MM.1S (cell line): ENCODE data around the gene SLC12A6.
A peak's percentile ranks its signal among the peaks of the same experiment; 100 is the strongest.
"Not testable (repeated sequence)": the region's sequence is repeated elsewhere in the genome, so short reads cannot be mapped to it uniquely, and the experiment has no call there.

ENCODE experiments used
- DNase-seq: peaks from one replicate; pipeline ENCODE4 v3.0.0-alpha.2; 2015
- H2AFZ ChIP-seq: fragments of 300-600 bp; sonication (generic); 2 replicates; pipeline ENCODE4 v1.6.0; 2016; ENCODE audit warnings: antibody characterized with exemption, low read length
- H3F3A ChIP-seq: fragments of 300-600 bp; sonication (generic); 2 replicates; pipeline ENCODE4 v1.6.1; 2016; ENCODE audit warnings: mild to moderate bottlenecking, antibody characterized with exemption, low read length, moderate library complexity, mixed read lengths; ENCODE audit not compliant: insufficient read depth
- H3K27ac ChIP-seq: fragments of 300-600 bp; sonication (generic); 2 replicates; pipeline ENCODE4 v1.5.1; 2016; ENCODE audit warnings: mild to moderate bottlenecking, low read length
- H3K27me3 ChIP-seq: fragments of 300-600 bp; sonication (generic); replicated peaks from 2 replicates; pipeline ENCODE4 v1.6.0; 2016; ENCODE audit warnings: low read length; ENCODE audit not compliant: insufficient read depth
- H3K36me3 ChIP-seq: fragments of 300-600 bp; sonication (generic); replicated peaks from 2 replicates; pipeline ENCODE4 v1.6.1; 2016; ENCODE audit warnings: mild to moderate bottlenecking, low read length, mixed read lengths; ENCODE audit not compliant: insufficient read depth
- H3K4me1 ChIP-seq: fragments of 300-600 bp; sonication (generic); 2 replicates; pipeline ENCODE4 v1.6.1; 2016; ENCODE audit warnings: low read length, mixed read lengths
- H3K4me2 ChIP-seq: fragments of 300-600 bp; sonication (generic); 2 replicates; pipeline ENCODE4 v1.6.0; 2016; ENCODE audit warnings: low read depth, low read length
- H3K4me3 ChIP-seq: fragments of 300-600 bp; sonication (generic); 2 replicates; pipeline ENCODE4 v1.5.1; 2016; ENCODE audit warnings: low read length, mixed read lengths
- H3K79me2 ChIP-seq: fragments of 300-600 bp; sonication (generic); 2 replicates; pipeline ENCODE4 v1.6.1; 2016; ENCODE audit warnings: mixed run types, low read length, mixed read lengths
- H3K9ac ChIP-seq: fragments of 300-600 bp; sonication (generic); 2 replicates; pipeline ENCODE4 v1.6.1; 2016; ENCODE audit warnings: low read length, mixed read lengths
- H3K9me2 ChIP-seq: fragments of 300-600 bp; sonication (generic); replicated peaks from 2 replicates; pipeline ENCODE4 v1.6.1; 2016; ENCODE audit warnings: mild to moderate bottlenecking, low read length, mixed read lengths; ENCODE audit not compliant: insufficient read depth
- H3K9me3 ChIP-seq: fragments of 300-600 bp; sonication (generic); replicated peaks from 2 replicates; pipeline ENCODE4 v1.6.1; 2016; ENCODE audit warnings: mild to moderate bottlenecking, low read length, mixed read lengths; ENCODE audit not compliant: insufficient read depth
- H4K20me1 ChIP-seq: fragments of 300-600 bp; sonication (generic); 2 replicates; pipeline ENCODE4 v1.6.1; 2016; ENCODE audit warnings: mild to moderate bottlenecking, low read length, moderate library complexity, mixed read lengths; ENCODE audit not compliant: insufficient read depth
- EZH2 ChIP-seq: fragments of 300-600 bp; sonication (generic); optimal IDR thresholded peaks from 2 replicates; pipeline ENCODE3; 2017; ENCODE audit warnings: low read depth, mild to moderate bottlenecking, antibody characterized with exemption, low read length, mixed read lengths
- EZH2phosphoT487 ChIP-seq: fragments of 300-600 bp; sonication (generic); IDR thresholded peaks from 2 replicates; pipeline ENCODE4 v1.6.1; 2018; ENCODE audit warnings: antibody characterized with exemption, low read length
- TF ChIP-seq, protein P1 (sequence below): fragments of 300-600 bp; sonication (generic); IDR thresholded peaks from 2 replicates; pipeline ENCODE4 v1.5.1; 2016; ENCODE audit warnings: antibody characterized with exemption, low read length, mixed read lengths

Gene SLC12A6

DNA sequence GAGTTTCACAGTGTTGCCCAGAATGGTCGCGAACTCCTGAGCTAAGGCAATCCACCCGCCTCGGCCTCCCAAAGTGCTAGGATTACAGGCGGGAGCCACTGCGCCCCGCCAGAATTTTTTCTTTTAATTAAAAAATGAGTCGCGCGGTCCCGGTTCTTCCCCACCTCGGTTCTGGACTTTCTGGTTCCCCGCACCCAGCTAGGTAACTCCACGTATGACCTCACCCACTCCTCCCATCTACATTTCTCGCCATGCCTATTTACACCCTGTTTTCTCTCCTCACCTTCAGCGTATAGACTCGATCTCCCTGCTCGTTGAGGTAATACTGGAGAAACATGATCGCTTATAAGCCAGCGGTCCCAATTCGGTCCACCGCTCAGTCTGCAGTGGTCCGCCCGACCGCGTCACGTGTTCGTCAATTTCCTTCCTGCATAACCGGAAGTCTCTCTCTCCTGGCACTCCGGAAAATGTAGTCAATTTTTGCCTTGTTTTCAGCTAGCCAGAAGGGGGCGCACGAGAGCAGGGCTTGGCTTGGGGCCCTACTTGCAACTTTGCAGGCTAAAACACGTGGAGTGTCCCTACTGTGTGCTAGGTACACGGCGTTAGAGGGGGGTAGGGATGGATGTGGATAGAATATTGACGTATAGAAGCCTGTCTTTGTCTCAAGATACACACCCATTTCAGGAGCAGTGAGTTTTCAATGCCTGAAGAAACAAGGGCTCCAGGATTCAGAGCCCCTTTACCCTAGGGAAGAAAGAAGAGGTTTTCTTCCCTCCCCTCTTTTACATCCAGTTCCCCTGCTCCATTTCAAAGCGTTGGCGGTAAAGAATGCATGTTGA, 5.4 kb upstream of the SLC12A6 start, which contains the start of the genes NOP10 and NUTM1:
Gene NOP10 (minus strand): TSS at position 400 of the 839 bp plus-strand sequence. CDS start 63 bp downstream, at position 337.
Gene NUTM1 (plus strand): TSS at position 579 of the 839 bp plus-strand sequence. CDS start 382 bp downstream, outside the sequence.
- no peak for TF ChIP-seq EZH2
- no peak for TF ChIP-seq EZH2phosphoT487
- TF ChIP-seq, protein P1, sequence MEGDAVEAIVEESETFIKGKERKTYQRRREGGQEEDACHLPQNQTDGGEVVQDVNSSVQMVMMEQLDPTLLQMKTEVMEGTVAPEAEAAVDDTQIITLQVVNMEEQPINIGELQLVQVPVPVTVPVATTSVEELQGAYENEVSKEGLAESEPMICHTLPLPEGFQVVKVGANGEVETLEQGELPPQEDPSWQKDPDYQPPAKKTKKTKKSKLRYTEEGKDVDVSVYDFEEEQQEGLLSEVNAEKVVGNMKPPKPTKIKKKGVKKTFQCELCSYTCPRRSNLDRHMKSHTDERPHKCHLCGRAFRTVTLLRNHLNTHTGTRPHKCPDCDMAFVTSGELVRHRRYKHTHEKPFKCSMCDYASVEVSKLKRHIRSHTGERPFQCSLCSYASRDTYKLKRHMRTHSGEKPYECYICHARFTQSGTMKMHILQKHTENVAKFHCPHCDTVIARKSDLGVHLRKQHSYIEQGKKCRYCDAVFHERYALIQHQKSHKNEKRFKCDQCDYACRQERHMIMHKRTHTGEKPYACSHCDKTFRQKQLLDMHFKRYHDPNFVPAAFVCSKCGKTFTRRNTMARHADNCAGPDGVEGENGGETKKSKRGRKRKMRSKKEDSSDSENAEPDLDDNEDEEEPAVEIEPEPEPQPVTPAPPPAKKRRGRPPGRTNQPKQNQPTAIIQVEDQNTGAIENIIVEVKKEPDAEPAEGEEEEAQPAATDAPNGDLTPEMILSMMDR, result peak; percentile 91
- peak; percentile 94 for DNase-seq
- H3K4me1 ChIP-seq, result 0 out of 2 replicates have a peak, but pooled peaks cover 5% of the 10 kb centered on the region
- no peaks in the 10 kb centered on the region for H4K20me1 ChIP-seq
- peak within 1 kb of the TSS; percentile 82 for H2AFZ ChIP-seq
- no peaks in the 10 kb centered on the region; the same call in 1 of the 2 replicates for H3K36me3 ChIP-seq
- H3K9ac ChIP-seq, result peak within 1 kb of the TSS; percentile 69
- H3F3A ChIP-seq, result peaks cover 13% of the 10 kb centered on the region
- no peaks in the 10 kb centered on the region for H3K9me3 ChIP-seq
- peak within 1 kb of the TSS; percentile 84 for H3K4me3 ChIP-seq
- H3K4me2 ChIP-seq, result peak within 1 kb of the TSS; percentile 53; the same call in 1 of the 2 replicates
- no peaks in the 10 kb centered on the region for H3K9me2 ChIP-seq
- H3K79me2 ChIP-seq, result peaks cover 32% of the 10 kb centered on the region
- H3K27me3 ChIP-seq, result no peaks in the 10 kb centered on the region
- H3K27ac ChIP-seq, result peak within 1 kb of the TSS; percentile 75; the same call in 1 of the 2 replicates

DNA sequence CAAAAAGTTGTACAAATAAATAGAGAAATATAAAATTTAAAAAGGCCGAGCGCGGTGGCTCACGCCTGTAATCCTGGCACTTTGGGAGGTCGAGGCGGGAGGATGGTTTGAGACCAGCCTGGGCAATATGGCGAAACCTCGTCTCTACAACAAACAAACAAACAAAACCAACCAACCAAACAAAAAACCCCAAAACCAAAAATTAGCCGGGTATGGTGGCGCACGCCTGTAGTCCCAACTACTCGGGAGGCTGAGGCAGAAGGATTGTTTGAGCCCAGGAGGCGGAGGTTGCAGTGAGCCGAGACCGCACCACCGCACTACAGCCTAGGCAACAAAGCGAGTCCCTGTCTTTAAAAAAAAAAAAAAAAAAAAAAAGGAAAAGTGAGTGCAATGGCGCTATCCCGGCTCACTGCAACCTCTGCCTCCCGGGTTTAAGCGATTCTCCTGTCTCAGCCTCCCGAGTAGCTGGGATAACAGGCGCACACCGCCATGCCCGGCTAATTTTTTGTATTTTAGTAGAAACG, 4.7 kb upstream of the SLC12A6 start:
- not testable (repeated sequence) for H3K4me1 ChIP-seq, H3K27me3 ChIP-seq, H3K9me3 ChIP-seq, H3K36me3 ChIP-seq, DNase-seq, H4K20me1 ChIP-seq, H3K9me2 ChIP-seq
- H3K9ac ChIP-seq, result peak overlapping the region; percentile 69
- H3K4me3 ChIP-seq, result peak overlapping the region; percentile 84
- H3K79me2 ChIP-seq, result peaks cover 34% of the 10 kb centered on the region
- peak overlapping the region; percentile 75; the same call in 1 of the 2 replicates for H3K27ac ChIP-seq
- peaks cover 18% of the 10 kb centered on the region for H3F3A ChIP-seq
- peak overlapping the region; percentile 82 for H2AFZ ChIP-seq
- peak overlapping the region; percentile 53; the same call in 1 of the 2 replicates for H3K4me2 ChIP-seq

DNA sequence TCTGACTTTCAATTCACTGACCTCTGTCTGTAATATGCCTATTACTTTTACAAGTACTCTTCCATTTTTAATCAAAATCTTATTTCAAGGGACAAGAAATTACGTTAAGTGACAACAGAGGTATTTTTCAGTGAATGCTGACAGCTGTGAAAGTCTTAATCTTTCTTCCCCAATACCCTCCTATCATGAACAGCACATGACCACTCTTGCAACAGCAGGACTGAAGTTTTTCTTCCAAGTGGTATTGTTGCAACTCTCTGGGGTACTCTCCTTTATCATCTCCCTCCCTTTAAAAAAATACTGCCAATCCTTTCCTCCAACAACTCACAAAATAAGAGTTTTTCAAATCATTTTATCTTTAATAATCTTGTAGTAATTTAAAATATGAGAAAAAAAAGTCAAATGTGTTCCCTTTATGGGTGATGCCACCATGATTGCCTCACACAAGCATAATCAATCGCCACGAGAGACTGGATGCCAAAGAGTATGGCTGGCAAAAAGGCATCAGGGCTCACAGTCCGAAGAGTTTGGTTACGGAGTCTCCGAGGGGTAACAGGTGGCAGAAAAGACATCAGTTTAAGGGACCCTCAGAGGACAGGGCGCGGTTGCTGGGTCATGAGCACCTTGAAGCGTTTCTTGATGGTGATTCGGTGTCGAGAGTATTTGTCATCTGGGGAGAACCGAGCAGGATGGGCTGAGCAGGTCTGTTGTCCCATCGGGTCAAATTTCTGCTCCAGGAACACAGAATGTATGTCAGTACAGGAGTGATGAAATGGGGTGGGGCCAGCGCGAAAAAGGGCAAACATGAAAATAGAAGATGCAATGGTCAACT, 4.0 kb upstream of the SLC12A6 start:
- Histone ChIP-seq H3K9ac (no peak overlapping the region), H4K20me1 (no peaks in the 10 kb centered on the region), H3K36me3 (no peaks in the 10 kb centered on the region; the same call in 1 of the 2 replicates), H2AFZ (no peak overlapping the region), H3K4me2 (peak overlapping the region; percentile 53; the same call in 1 of the 2 replicates), H3F3A (peaks cover 25% of the 10 kb centered on the region), H3K9me3 (no peaks in the 10 kb centered on the region), H3K9me2 (no peaks in the 10 kb centered on the region), H3K27ac (no peak overlapping the region), H3K4me3 (peak overlapping the region; percentile 84), H3K4me1 (peaks cover 8% of the 10 kb centered on the region; the same call in 1 of the 2 replicates), H3K79me2 (peaks cover 41% of the 10 kb centered on the region), H3K27me3 (no peaks in the 10 kb centered on the region)
- DNase-seq, result no peak
- TF ChIP-seq, protein P1, result no peak
- no peak for TF ChIP-seq EZH2
- no peak for TF ChIP-seq EZH2phosphoT487
